Mesothelial cell of epicardium (in vitro differentiated cells): ENCODE measurements around the gene PIGZ. TPM values are rescaled to one million over a fixed set of nuclear protein-coding genes. Genes with fewer than 3 reads are reported as not detected.

Experiments
- DNase-seq, 2 experiments: peaks; one replicate each; pipeline ENCODE4 v3.0.0; 2021; ENCODE audit warnings: low spot score in 2 of 2; ENCODE audit not compliant: unreplicated experiment in 2 of 2
- H3K27ac Mint-ChIP-seq: 2 replicates; pipeline ENCODE4 v1.8.0; 2021; ENCODE audit warnings: mixed read lengths
- H3K27me3 Mint-ChIP-seq: 2 replicates; pipeline ENCODE4 v1.8.0; 2021; ENCODE audit warnings: low read depth, mixed read lengths
- H3K36me3 Mint-ChIP-seq: 2 replicates; pipeline ENCODE4 v1.8.0; 2021; ENCODE audit warnings: mixed read lengths
- H3K4me1 Mint-ChIP-seq: 2 replicates; pipeline ENCODE4 v1.8.0; 2021; ENCODE audit warnings: mixed read lengths
- H3K4me3 Mint-ChIP-seq: 2 replicates; pipeline ENCODE4 v1.8.0; 2021; ENCODE audit warnings: mild to moderate bottlenecking, moderate library complexity, mixed read lengths
- H3K9me3 Mint-ChIP-seq: 2 replicates; pipeline ENCODE4 v1.8.0; 2021; ENCODE audit warnings: mixed read lengths
- total RNA-seq: library from RNA; stranded (reverse); gene quantifications from 3 replicates; pipeline ENCODE4 v1.2.1, GENCODE V29; 2021
- TF ChIP-seq, protein P1 (sequence below): fragments of 200-600 bp; sonication (generic); IDR thresholded peaks from one replicate; pipeline ENCODE4 v1.5.0; 2021; ENCODE audit warnings: antibody characterized with exemption; ENCODE audit not compliant: unreplicated experiment

PIGZ gene
- total RNA-seq, 1 donor from 2014 or later: 0.74 TPM

DNA sequence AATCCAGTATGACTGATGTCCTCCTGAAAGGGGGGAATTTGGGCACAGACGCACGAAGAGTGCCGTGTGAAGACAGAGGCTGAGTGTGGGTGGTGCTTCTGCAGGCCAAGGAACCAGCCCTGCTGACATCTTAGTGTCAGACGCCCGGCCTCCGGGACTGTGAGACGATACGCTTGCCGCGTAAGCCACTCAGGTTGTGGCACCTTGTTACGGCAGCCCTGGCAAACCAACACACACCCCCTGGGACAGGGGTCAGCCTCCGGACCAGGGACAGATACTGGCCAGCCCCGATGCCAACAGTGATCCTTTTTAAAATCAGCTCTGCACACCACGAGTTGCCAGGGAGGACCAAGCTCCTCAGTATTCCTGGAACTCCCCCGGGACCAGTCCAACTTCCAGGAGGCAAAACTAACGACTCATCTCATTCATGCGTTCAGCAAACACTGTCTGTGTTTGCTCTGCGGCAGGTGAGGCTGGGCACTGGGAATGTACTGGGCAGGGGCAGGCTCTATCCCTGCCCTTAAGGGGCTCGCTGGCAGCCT lies 21.2 kb upstream of the PIGZ start:
- Mint-ChIP-seq H3K9me3 (no peaks in the 10 kb centered on the region), H3K4me1 (peaks cover 2% of the 10 kb centered on the region), H3K27ac (no peak overlapping the region), H3K4me3 (no peak overlapping the region), H3K27me3 (no peaks in the 10 kb centered on the region), H3K36me3 (no peaks in the 10 kb centered on the region)
- TF ChIP-seq, protein P1, sequence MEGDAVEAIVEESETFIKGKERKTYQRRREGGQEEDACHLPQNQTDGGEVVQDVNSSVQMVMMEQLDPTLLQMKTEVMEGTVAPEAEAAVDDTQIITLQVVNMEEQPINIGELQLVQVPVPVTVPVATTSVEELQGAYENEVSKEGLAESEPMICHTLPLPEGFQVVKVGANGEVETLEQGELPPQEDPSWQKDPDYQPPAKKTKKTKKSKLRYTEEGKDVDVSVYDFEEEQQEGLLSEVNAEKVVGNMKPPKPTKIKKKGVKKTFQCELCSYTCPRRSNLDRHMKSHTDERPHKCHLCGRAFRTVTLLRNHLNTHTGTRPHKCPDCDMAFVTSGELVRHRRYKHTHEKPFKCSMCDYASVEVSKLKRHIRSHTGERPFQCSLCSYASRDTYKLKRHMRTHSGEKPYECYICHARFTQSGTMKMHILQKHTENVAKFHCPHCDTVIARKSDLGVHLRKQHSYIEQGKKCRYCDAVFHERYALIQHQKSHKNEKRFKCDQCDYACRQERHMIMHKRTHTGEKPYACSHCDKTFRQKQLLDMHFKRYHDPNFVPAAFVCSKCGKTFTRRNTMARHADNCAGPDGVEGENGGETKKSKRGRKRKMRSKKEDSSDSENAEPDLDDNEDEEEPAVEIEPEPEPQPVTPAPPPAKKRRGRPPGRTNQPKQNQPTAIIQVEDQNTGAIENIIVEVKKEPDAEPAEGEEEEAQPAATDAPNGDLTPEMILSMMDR: no peak
- DNase-seq: no peak

DNA sequence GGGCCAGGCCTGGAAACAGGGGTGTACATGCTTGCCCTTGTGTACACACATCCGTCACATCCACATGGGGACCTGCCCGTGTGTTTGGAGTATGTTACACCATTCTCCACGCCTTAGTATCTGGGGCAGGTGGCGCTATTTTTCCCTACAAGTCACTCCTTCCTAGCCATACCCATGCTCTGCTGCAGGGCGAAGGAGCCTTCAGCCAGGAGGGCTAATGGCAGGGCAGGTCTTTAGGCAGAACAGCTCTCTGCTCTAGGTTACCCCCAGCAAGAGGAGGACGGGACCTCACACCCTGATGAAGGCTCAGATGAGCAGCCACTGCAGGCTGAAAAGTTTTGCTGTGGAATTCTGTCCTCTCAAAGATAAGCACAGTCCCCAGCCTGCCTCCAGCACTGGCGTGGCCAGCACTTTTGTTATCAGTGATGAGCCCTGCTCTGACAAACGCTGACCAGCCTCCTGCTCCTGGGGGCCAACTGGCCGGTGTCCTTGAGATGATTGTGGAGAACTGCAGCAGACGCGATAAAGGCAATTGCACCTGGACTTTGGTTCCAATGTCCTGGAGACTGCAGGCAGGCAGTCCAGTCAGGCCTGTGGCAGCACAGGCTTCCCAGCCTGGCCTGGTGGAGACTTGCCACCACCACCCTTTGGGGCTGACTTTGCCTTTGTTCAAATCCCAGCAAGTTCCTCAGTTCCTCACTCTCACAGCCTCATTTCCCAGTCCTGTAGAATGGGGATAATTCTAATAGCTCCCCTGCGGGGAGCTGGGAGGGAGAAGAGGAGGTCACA lies 19.8 kb upstream of the PIGZ start:
- Mint-ChIP-seq H3K4me1 (no peaks in the 10 kb centered on the region), H3K27ac (no peak overlapping the region), H3K27me3 (no peaks in the 10 kb centered on the region), H3K4me3 (no peak overlapping the region), H3K9me3 (peaks cover 6% of the 10 kb centered on the region), H3K36me3 (peaks cover 3% of the 10 kb centered on the region)
- DNase-seq: peak in 1 of 2 experiments; percentile 11
- TF ChIP-seq, protein P1: no peak

DNA sequence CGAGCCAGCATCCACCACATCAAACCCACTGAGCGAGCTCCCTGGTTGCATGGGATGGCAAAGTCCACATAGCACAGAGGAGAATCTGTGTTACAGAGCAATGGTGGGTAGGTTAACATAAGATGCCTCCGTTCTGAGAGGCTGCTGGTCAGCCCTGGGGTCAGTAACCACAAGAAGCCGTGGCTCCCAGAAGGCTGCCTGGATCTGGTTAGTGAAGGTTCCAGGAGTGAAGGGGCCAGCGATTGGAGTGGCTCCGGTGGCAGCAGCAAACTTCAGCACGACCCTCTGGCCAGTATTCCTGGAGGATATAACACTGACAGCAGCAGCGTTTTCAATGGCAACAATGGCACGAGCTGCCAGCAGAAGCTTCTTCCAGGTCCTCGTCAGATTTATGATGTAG lies 18.4 kb upstream of the PIGZ start:
- H3K36me3 Mint-ChIP-seq: peaks cover 8% of the 10 kb centered on the region
- H3K27ac Mint-ChIP-seq: no peak overlapping the region
- peaks cover 11% of the 10 kb centered on the region for H3K9me3 Mint-ChIP-seq
- DNase-seq: no peak
- TF ChIP-seq, protein P1: no peak
- no peak overlapping the region for H3K4me3 Mint-ChIP-seq
- H3K27me3 Mint-ChIP-seq: no peaks in the 10 kb centered on the region
- no peaks in the 10 kb centered on the region for H3K4me1 Mint-ChIP-seq

DNA sequence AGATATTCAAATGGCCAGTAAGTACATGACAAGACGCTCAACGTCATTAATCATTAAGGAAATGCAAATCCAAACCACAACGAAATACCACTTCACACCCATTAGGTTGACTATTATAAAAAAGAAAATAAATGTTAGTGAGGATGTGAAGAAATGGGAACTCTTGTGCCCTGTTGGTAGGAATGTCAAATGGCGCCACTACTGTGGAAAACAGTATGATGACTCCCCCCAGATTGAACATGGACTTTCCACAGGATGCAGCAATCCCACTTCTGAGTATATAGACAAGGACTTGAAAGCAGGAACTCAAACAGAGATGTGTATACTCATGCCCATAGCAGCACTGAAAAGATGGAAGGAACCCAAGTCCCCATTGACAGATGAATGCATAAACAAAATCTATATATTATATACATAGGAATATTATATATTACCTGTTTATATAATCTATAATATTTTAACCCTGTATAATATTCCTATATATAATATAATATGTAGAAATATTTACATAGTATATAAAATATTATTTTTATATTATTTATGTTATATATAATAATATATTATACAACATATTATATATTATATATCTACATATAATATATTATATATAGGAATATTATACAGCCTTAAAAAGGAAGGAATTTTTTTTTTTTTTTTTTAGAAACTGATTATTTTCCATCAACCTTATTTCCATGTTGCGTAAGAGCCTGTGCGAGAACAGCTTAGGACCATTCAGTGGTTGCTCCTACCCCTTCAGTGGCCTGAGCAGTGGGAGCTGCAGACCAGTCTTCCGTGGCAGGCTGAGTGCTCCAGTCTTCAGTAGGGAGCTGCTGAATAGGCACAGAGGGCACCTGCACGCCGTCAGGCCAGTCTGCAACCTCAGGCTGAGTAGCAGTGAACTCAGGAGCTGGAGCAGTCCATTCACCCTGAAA lies 17.6 kb upstream of the PIGZ start:
- H3K4me1 Mint-ChIP-seq: no peaks in the 10 kb centered on the region
- no peak overlapping the region for H3K27ac Mint-ChIP-seq
- TF ChIP-seq, protein P1: no peak
- H3K9me3 Mint-ChIP-seq: peaks cover 16% of the 10 kb centered on the region
- no peak overlapping the region for H3K4me3 Mint-ChIP-seq
- no peaks in the 10 kb centered on the region for H3K27me3 Mint-ChIP-seq
- DNase-seq: no peak
- peaks cover 11% of the 10 kb centered on the region for H3K36me3 Mint-ChIP-seq

DNA sequence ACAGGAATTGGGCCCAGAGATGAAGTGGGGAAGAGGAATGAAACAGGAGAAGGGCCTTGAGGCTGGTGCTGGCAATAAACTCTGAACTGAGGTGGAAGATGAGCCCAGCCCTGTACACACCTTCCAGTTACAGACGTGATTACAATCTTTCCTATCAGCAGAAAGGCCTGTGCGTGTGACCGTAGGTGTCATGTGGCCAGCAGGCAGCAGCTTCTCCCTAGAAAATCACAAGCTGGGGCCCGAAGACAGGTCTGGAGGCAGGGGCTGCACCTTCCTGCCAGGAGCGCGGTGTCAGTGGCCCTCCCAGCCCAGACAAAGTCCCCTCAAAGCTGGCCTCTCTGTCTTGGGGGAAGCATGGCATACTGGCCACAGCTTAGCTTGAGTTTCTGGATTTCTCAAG lies 16.7 kb upstream of the PIGZ start:
- H3K4me3 Mint-ChIP-seq: no peak overlapping the region
- TF ChIP-seq, protein P1: no peak
- no peaks in the 10 kb centered on the region for H3K4me1 Mint-ChIP-seq
- H3K27ac Mint-ChIP-seq: no peak overlapping the region
- peaks cover 16% of the 10 kb centered on the region for H3K9me3 Mint-ChIP-seq
- H3K36me3 Mint-ChIP-seq: peaks cover 11% of the 10 kb centered on the region
- no peak for DNase-seq
- H3K27me3 Mint-ChIP-seq: no peaks in the 10 kb centered on the region
